Parietal lobe (tissue), 2 donors: ENCODE results near the gene ADCY1. TPM values are rescaled to one million over a fixed set of nuclear protein-coding genes. Genes with fewer than 3 reads are reported as not detected.

ENCODE experiments used
- small RNA-seq: library from RNA; depleted of rRNA; stranded (forward); fragments of <200 nt; gene quantifications from one replicate; pipeline ENCODE3, GENCODE V24; 2014; ENCODE audit warnings: low replicate concordance
- total RNA-seq: library from RNA; depleted of rRNA; stranded (reverse); fragments of >200 nt; gene quantifications from one replicate; pipeline ENCODE4 v1.2.3, GENCODE V29; 2014

The ADCY1 gene
- 286 TPM for total RNA-seq

GRCh38 chr7:45573661-45574415 is at the start of gene ADCY1:
Gene ADCY1 (plus strand): TSS chr7:45574368. CDS start chr7:45574544, 176 bp downstream.

Small RNA genes lying within 50 kb of the gene (small RNA-seq; reads per million reads assigned to genes)
- gene AC073325.2: not detected
